ENCODE measurements around the gene OR8B2.
A peak's percentile ranks its signal among the peaks of the same experiment; 100 is the strongest.
"Not testable (repeated sequence)": the region's sequence is repeated elsewhere in the genome, so short reads cannot be mapped to it uniquely, and the experiment has no call there.

The OR8B2 gene

DNA sequence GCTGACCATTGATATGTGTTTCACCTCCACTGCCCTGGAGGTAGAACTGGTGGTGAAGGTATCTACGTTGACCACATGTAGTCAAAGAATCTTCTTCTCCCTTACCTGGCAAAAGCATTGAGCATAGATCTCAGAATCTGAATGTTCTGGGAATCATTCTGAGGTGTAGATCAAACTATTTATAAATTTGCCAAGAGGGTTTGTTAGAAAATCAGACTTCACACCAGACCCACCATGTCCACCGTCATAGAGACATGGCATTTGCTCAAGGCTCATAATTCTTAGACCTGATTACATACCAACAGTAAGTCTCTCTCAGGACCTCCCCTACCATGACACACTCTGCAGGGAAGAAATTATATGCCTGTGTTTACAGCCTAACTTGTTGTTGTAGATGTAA is at the start of gene OR8B2:
Gene OR8B2, minus strand, starts transcription at position 101 of the 400 bp plus-strand sequence. CDS start 1,156 bp downstream, outside the sequence.
- no peak for DNase-seq

DNA sequence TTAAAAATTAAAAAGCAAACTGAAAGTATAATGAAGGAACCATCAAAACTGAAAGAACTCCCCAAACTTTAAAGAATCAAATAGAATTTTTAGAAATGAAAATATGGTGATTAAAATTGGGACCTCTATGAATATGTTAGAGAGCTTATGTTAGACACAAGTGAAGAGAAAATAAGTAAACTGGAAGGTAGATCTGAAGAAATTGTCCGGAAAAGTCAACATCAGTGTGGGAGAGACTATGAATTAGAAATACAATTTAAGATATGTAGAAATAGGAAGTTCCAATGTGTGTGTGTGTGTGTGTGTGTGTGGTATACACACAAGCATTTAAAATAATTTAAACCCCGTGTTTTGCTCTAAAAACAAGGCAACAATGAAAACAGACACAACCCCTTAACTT is 45.3 kb upstream of the OR8B2 start:
- no peak for DNase-seq

- no peak for DNase-seq
Observed at GRCh38 chr11:124424384-124424921, 40.2 kb upstream of the OR8B2 start, which contains the start of gene OR8B4. OR8B4 (minus strand) TSS chr11:124424871; CDS start chr11:124424871, 0 bp downstream.

DNA sequence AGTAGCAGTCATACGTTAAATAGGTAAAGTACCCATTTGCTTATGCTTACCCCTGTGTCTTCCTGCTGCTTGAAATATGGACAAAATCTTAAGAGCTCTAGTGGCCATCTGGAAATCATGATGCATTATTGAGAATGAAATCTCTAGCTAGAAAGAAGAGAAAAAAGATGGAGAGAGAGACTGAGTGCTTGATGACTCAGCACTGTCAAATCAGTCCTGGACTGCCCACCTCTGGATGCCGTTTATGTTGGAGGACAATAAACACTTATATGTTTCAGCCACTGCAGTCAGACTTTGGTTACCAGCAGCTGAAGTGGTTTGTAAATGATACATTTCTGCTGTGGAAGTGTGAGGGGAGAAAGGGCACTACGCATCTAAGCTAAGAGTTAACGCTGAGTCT is 36.7 kb upstream of the OR8B2 start:
- no peak for DNase-seq

DNA sequence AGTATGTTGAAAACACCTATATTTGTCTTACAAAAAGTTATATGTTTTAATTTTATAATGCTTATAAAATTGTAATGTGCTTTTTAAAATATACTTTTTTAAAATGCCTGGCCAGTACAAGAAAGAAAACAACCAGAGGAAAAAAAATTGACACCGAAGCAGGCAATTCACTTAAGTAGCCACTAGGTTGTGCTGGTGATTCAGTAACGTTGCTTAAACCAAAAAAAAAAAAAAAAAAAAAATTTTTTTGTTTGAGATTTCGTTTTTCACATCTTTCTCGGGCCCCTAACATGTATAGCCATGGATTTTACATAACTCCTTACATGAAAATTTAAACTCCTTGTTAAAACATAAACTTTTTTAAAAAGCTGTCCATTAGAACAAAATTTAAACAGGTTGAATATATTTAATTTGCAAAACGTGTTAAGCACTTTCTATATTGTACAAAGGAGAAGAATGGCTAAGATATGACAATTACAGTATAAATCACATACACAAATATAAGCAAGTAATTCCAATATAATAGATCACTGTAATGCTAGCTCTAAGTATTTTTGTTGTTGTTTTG is 31.1 kb upstream of the OR8B2 start:
- DNase-seq = no peak

- DNase-seq = no peak
Observed at GRCh38 chr11:124409906-124410305, 25.6 kb upstream of the OR8B2 start.

DNA sequence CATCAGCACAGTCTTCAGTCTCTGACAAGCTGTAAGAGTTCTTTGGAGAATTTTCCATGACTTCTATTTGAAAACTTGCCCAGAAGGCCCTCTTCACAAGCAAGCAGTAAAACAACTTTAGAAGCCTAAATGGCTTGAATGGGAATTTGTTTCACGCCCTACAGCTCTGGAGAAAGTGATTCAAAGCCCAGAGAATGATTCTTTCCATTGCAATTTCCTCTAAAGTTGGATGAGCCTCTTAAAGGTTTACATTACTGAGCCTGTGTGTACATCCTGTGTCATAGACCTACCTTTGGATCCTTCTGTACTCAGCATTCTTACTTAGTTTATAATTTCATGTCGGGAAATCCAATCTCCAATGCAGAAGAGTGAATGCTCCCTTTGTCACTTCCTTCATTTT is 21.3 kb upstream of the OR8B2 start:
- no peak for DNase-seq

DNA sequence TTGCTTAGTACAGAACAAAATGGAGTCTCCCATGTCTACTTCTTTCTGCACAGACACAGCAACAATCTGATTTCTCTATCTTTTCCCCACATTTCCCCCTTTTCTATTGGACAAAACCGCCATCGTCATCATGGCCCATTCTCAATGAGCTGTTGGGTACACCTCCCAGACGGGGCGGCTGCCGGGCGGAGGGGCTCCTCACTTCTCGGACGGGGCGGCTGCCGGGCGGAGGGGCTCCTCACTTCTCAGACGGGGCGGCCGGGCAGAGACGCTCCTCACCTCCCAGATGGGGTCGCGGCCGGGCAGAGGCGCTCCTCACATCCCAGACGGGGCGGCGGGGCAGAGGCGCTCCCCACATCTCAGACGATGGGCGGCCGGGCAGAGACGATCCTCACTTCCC is 18.9 kb upstream of the OR8B2 start:
- not testable (repeated sequence) for DNase-seq

DNA sequence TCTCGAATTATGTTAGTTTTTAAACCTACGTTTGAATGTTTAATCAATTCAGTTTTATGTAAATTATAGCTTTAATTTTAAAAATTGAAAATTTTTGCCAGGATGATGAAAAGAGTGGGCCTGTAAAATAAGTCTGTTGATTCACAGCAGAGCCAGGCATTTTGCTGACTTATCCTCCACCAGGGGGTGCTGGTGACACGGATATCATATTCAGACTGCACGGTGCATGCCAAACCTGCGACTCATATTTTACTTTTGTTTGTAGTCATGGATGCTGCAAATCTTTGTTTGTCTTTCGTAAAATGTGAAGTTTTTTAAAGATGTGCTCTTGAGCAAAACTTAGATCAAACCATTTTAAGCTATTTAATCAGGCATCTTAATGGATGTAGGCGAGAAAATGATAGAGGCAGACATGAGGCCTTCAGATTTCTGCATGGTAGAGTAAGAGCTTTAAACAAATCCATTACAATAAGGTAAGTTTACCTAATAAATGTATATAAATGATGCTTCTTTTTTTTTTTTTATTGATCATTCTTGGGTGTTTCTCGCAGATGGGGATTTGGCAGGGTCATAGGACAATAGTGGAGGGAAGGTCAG is 18.1 kb upstream of the OR8B2 start:
- peak; percentile 69 for DNase-seq

- no peak for DNase-seq
Observed at GRCh38 chr11:124398924-124399323, 14.6 kb upstream of the OR8B2 start, which contains the start of gene OR8B3. OR8B3 (minus strand) TSS chr11:124399024; CDS start chr11:124397351, 1,673 bp downstream.

DNA sequence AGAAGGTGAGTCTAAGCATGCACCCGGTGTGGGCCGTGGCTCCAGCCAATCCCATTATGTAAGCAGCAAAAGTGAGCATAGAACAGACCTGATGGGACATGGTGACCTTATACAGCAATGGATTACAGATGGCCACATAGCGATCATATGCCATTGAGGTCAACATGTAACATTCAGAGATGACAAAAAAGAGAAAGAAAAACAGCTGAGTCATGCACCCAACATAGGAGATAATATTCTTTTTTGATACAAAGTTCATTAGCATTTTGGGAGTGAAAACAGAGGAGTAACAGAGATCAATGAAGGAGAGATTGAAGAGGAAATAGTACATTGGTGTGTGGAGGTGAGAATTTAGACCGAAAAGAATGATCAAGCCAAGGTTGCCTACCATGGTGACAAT is 12.5 kb upstream of the OR8B2 start:
- not testable (repeated sequence) for DNase-seq

DNA sequence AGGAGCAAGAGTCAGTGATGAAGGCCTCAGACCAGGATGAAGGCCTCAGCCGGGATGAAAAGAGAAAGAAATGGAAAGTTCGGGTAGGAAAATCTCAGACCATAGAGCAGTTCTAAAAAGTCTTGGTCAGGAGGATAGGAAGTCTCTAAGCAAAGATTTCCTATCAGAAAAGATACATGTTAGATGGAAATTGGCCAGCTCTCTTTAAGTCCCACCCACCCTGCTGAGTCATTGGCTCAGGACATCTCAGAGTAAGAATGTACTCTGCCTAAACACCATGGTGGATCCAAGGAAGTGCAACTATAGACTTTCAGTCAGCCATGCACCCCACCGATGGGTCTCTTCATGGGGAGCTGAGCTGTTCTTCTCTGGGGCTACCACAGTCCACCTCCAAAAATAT is 10.1 kb upstream of the OR8B2 start:
- no peak for DNase-seq

GRCh38 chr11:124382857-124383256 is 1.4 kb downstream of the OR8B2 start:
- not testable (repeated sequence) for DNase-seq

GRCh38 chr11:124380585-124380984 is 3.7 kb downstream of the OR8B2 start:
- no peak for DNase-seq

GRCh38 chr11:124376280-124376679 is 8.0 kb downstream of the OR8B2 start:
- no peak for DNase-seq

GRCh38 chr11:124359566-124359965 is 24.7 kb downstream of the OR8B2 start:
- DNase-seq = no peak

DNA sequence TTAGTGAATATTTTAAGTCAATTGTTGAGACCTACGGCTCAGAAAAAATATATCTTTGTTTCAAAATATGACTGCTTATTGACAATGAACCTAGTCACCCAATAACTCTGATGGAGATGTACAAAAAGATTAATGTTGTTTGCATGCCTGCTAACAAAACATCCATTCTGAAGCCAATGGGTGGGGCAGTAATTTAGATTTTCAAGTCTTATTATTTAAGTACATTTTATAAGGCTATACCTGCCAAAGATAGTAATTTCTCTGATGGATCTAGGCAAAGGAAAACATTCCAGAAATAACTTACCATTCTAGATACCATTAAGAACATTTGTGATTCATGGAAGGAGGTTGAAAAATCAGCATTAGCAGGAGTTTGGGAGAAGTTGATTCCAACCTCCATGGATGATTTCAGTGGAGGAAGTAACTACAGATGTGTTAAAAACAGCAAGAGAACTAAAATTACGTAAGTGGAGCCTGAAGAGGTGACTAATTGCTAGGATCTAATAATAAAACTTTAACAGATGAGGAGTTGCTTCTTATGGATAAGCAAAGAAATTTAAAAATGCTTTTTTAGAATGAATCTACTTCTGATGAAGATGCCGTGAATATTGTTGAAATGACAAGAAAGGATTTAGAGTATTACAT is 37.9 kb downstream of the OR8B2 start:
- DNase-seq = no peak

- DNase-seq = no peak
Observed at GRCh38 chr11:124344346-124344745, 40.0 kb downstream of the OR8B2 start.

DNA sequence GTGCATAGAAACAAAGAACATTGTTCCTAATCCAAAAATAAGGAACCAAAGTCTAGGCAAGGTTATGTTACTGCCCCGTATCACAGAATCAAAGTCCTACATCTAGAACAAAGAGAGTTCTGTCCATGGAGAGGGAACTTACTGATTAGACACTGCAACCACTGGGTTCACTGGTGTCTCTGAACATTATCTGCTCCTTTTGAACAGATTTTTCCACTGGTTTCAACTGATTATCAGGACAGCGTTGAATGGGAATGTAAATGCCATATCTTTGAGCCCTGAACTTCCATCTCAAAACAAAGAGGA is 44.2 kb downstream of the OR8B2 start:
- DNase-seq = no peak

GRCh38 chr11:124339396-124340141 is 44.7 kb downstream of the OR8B2 start:
- no peak for DNase-seq
